ENCODE data around the gene SFXN5. TPM values are rescaled to one million over a fixed set of nuclear protein-coding genes. Genes with fewer than 3 reads are reported as not detected.

The SFXN5 gene
- total RNA-seq, 1 experiment from 2014 or later: 22.0 TPM

- H3K4me1 ChIP-seq (ENCODE audit: insufficient read depth, low read length): peaks cover 6% of the 10 kb centered on the region
- no peaks in the 10 kb centered on the region for H3K9me3 ChIP-seq (ENCODE audit: low read length)
- no peaks in the 10 kb centered on the region for H3F3A ChIP-seq (ENCODE audit: low read length, unreplicated experiment)
- ChIA-PET CTCF (interaction anchor here (0.6 to 1.0 kb wide), 2 partner anchors 34 to 192 kb away, joined by 4 to 5 read pairs; no protein-coding TSS in a partner anchor), POLR2A (ENCODE audit: unreplicated experiment) (no interaction called here)
- no peaks in the 10 kb centered on the region for H3K79me2 ChIP-seq (ENCODE audit: low read length)
- H3K27me3 ChIP-seq (ENCODE audit: low read length): peaks cover 77% of the 10 kb centered on the region
- TF ChIP-seq CTCF (conservative IDR thresholded peaks at IDR 0.05; ENCODE audit: low read depth, low read length) (no peak), EZH2phosphoT487 (IDR thresholded peaks at IDR 0.05; ENCODE audit: borderline replicate concordance, low read length) (no peak), EZH2 (IDR thresholded peaks at IDR 0.05; ENCODE audit: low read length, unreplicated experiment) (no peak)
- no peaks in the 10 kb centered on the region for H3K9me2 ChIP-seq (replicated peaks; ENCODE audit: low read length)
- DNase-seq: no peak
- H3K27ac ChIP-seq (ENCODE audit: low read length): no peak overlapping the region
- intact Hi-C loops (cut with micrococcal nuclease): no loop called here
- no peak overlapping the region for H3K4me2 ChIP-seq (ENCODE audit: low read length)
- no peak overlapping the region for H2AFZ ChIP-seq (ENCODE audit: low read length)
- BruUV-seq (replicated peaks): no TSS peak
- H3K9ac ChIP-seq (ENCODE audit: low read length): no peak overlapping the region
- H3K4me3 ChIP-seq (ENCODE audit: low read length): no peak overlapping the region
- no peaks in the 10 kb centered on the region for H3K36me3 ChIP-seq (ENCODE audit: low read depth, low read length)
- ATAC-seq: no peak
- H4K20me1 ChIP-seq (ENCODE audit: low read length): no peaks in the 10 kb centered on the region
Observed at GRCh38 chr2:72926811-72927465, 144.6 kb downstream of the SFXN5 start.

GRCh38 chr2:72926368-72926767 is 145.1 kb downstream of the SFXN5 start:
- ChIA-PET CTCF (interaction anchor here (1.0 kb wide), 1 partner anchor 33 kb away, joined by 5 read pairs; no protein-coding TSS in a partner anchor), POLR2A (ENCODE audit: unreplicated experiment) (no interaction called here)
- Histone ChIP-seq H3K9me3 (ENCODE audit: low read length) (no peaks in the 10 kb centered on the region), H3K27me3 (ENCODE audit: low read length) (peaks cover 83% of the 10 kb centered on the region), H3K9me2 (replicated peaks; ENCODE audit: low read length) (no peaks in the 10 kb centered on the region), H3K4me3 (ENCODE audit: low read length) (no peak overlapping the region), H3K79me2 (ENCODE audit: low read length) (no peaks in the 10 kb centered on the region), H3K4me1 (ENCODE audit: insufficient read depth, low read length) (peaks cover under 1% of the 10 kb centered on the region; the same call in 1 of the 2 replicates), H3K4me2 (ENCODE audit: low read length) (no peak overlapping the region), H2AFZ (ENCODE audit: low read length) (no peak overlapping the region), H4K20me1 (ENCODE audit: low read length) (no peaks in the 10 kb centered on the region), H3F3A (ENCODE audit: low read length, unreplicated experiment) (no peaks in the 10 kb centered on the region), H3K9ac (ENCODE audit: low read length) (no peak overlapping the region), H3K36me3 (ENCODE audit: low read depth, low read length) (no peaks in the 10 kb centered on the region), H3K27ac (ENCODE audit: low read length) (no peak overlapping the region)
- TF ChIP-seq EZH2phosphoT487 (IDR thresholded peaks at IDR 0.05; ENCODE audit: borderline replicate concordance, low read length) (no peak), EZH2 (IDR thresholded peaks at IDR 0.05; ENCODE audit: low read length, unreplicated experiment) (peak; percentile 8), CTCF (conservative IDR thresholded peaks at IDR 0.05; ENCODE audit: low read depth, low read length) (no peak)
- BruUV-seq (replicated peaks): no TSS peak
- intact Hi-C loops (cut with micrococcal nuclease): no loop called here
- no peak for DNase-seq
- ATAC-seq: no peak

GRCh38 chr2:72925328-72925943 is 146.1 kb downstream of the SFXN5 start:
- CTCF ChIA-PET: no interaction called here
- no peaks in the 10 kb centered on the region for H3K9me2 ChIP-seq (replicated peaks; ENCODE audit: low read length)
- BruUV-seq (replicated peaks): no TSS peak

More at GRCh38 chr2:72925328-72925943, 146.1 kb downstream of the SFXN5 start:
- H3K36me3 ChIP-seq (ENCODE audit: low read depth, low read length): no peaks in the 10 kb centered on the region
- intact Hi-C loops (cut with micrococcal nuclease): no loop called here
- H3K4me2 ChIP-seq (ENCODE audit: low read length): no peak overlapping the region
- no peak overlapping the region for H3K9ac ChIP-seq (ENCODE audit: low read length)
- DNase-seq (no peak), ATAC-seq (no peak)
- no peaks in the 10 kb centered on the region for H4K20me1 ChIP-seq (ENCODE audit: low read length)
- H3F3A ChIP-seq (ENCODE audit: low read length, unreplicated experiment): no peaks in the 10 kb centered on the region
- no peaks in the 10 kb centered on the region for H3K9me3 ChIP-seq (ENCODE audit: low read length)
- peaks cover 92% of the 10 kb centered on the region for H3K27me3 ChIP-seq (ENCODE audit: low read length)
- H3K79me2 ChIP-seq (ENCODE audit: low read length): no peaks in the 10 kb centered on the region
- no peak overlapping the region for H3K27ac ChIP-seq (ENCODE audit: low read length)
- no peak overlapping the region for H3K4me3 ChIP-seq (ENCODE audit: low read length)
- POLR2A ChIA-PET (ENCODE audit: unreplicated experiment): no interaction called here
- TF ChIP-seq CTCF (conservative IDR thresholded peaks at IDR 0.05; ENCODE audit: low read depth, low read length) (no peak), EZH2 (IDR thresholded peaks at IDR 0.05; ENCODE audit: low read length, unreplicated experiment) (no peak), EZH2phosphoT487 (IDR thresholded peaks at IDR 0.05; ENCODE audit: borderline replicate concordance, low read length) (no peak)
- H2AFZ ChIP-seq (ENCODE audit: low read length): no peak overlapping the region
- no peaks in the 10 kb centered on the region for H3K4me1 ChIP-seq (ENCODE audit: insufficient read depth, low read length)
